Calu3 (cell line): ENCODE results near the gene RNF212. TPM values are rescaled to one million over a fixed set of nuclear protein-coding genes. Genes with fewer than 3 reads are reported as not detected.

Experiments used
- BruUV-seq: library from RNA; stranded (reverse); fragments of 400-500 nt; replicated peaks from 2 replicates; lab custom pipeline; 2021; lab: Mats Ljungman, UMichigan
- CTCF ChIA-PET: fragments of 300-600 bp; sonication (Branson Sonifier 250); formaldehyde crosslinking; loops from one replicate; lab custom pipeline; 2022; ENCODE audit warnings: antibody characterized with exemption; lab: Charles Lee
- DNase-seq: peaks from one replicate; pipeline ENCODE4 v3.0.0; 2022
- H3K27ac Mint-ChIP-seq: one replicate; pipeline ENCODE4 v1.8.0; 2022; ENCODE audit warnings: mixed read lengths; ENCODE audit not compliant: unreplicated experiment
- H3K27me3 Mint-ChIP-seq: one replicate; pipeline ENCODE4 v1.8.0; 2022; ENCODE audit warnings: mixed read lengths; ENCODE audit not compliant: unreplicated experiment
- H3K36me3 Mint-ChIP-seq: one replicate; pipeline ENCODE4 v1.8.0; 2022; ENCODE audit warnings: mild to moderate bottlenecking, moderate library complexity, mixed read lengths; ENCODE audit not compliant: insufficient read depth, unreplicated experiment
- H3K4me1 Mint-ChIP-seq: one replicate; pipeline ENCODE4 v1.8.0; 2022; ENCODE audit warnings: mild to moderate bottlenecking, low read depth, mixed read lengths; ENCODE audit not compliant: unreplicated experiment
- H3K4me3 Mint-ChIP-seq: one replicate; pipeline ENCODE4 v1.8.0; 2022; ENCODE audit warnings: mild to moderate bottlenecking, low read depth, moderate library complexity, mixed read lengths; ENCODE audit not compliant: unreplicated experiment
- H3K9me3 Mint-ChIP-seq: one replicate; pipeline ENCODE4 v1.8.0; 2022; ENCODE audit warnings: low read depth, mixed read lengths; ENCODE audit not compliant: unreplicated experiment
- intact Hi-C: fragments of 100-400 bp; cut with micrococcal nuclease; formaldehyde crosslinking; loops from one replicate; pipeline ENCODE4 v1.10.0; 2022; ENCODE audit not compliant: unreplicated experiment
- total RNA-seq: library from RNA; stranded (reverse); gene quantifications from 2 replicates; pipeline ENCODE4 v1.2.3, GENCODE V29; 2022
- TF ChIP-seq, protein P1 (sequence below): fragments of 200-600 bp; IDR thresholded peaks from one replicate; pipeline ENCODE4 v1.8.0; 2022; ENCODE audit warnings: antibody characterized with exemption; ENCODE audit not compliant: unreplicated experiment

The RNF212 gene
- total RNA-seq, 1 experiment from 2014 or later = not detected

DNA sequence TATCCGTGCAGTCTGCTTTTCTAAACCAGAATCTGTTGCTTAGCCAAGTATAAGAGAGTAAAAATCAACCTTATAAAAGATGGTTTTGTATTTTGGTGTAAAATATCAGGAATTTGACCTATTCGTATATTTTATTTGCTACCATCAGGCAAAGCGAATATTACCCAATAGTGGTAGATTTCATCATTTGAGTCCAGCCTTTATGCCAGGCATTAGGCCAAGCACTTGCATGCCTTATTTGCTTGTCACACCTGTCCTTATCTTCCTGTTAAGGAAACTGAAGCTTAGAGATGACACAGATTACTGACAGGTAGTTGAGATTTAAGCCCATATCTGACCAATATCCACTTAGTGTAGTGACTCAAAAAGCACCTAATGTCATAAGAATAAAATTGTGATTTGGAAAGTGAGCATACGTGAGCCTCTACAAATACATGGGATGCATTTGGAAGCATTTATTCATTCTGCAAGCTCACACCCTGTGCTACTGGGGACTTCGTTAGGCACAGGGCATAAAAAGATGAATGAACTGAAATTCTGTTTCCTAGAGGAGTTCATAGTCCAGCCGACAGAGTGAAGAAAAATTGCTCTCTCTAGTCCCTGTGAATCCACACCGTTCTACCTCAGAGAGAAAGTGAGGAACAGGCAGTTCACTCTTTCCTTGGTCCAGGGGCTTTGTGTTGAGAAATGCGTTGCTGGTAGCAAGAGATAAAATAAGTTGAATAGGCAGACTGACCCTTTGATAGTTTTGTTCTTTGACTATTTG, 2.3 kb upstream of the RNF212 start:
- no peak for DNase-seq
- Mint-ChIP-seq H3K9me3 (no peaks in the 10 kb centered on the region), H3K4me1 (peaks cover 8% of the 10 kb centered on the region), H3K27me3 (no peaks in the 10 kb centered on the region), H3K27ac (no peak overlapping the region), H3K36me3 (no peaks in the 10 kb centered on the region), H3K4me3 (no peak overlapping the region)
- TF ChIP-seq, protein P1, sequence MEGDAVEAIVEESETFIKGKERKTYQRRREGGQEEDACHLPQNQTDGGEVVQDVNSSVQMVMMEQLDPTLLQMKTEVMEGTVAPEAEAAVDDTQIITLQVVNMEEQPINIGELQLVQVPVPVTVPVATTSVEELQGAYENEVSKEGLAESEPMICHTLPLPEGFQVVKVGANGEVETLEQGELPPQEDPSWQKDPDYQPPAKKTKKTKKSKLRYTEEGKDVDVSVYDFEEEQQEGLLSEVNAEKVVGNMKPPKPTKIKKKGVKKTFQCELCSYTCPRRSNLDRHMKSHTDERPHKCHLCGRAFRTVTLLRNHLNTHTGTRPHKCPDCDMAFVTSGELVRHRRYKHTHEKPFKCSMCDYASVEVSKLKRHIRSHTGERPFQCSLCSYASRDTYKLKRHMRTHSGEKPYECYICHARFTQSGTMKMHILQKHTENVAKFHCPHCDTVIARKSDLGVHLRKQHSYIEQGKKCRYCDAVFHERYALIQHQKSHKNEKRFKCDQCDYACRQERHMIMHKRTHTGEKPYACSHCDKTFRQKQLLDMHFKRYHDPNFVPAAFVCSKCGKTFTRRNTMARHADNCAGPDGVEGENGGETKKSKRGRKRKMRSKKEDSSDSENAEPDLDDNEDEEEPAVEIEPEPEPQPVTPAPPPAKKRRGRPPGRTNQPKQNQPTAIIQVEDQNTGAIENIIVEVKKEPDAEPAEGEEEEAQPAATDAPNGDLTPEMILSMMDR = no peak
- intact Hi-C loops = no loop called here
- CTCF ChIA-PET = interaction anchor here (0.9 kb wide), 1 partner anchor 152 kb away, joined by 3 read pairs; no protein-coding TSS in a partner anchor
- no TSS peak for BruUV-seq

DNA sequence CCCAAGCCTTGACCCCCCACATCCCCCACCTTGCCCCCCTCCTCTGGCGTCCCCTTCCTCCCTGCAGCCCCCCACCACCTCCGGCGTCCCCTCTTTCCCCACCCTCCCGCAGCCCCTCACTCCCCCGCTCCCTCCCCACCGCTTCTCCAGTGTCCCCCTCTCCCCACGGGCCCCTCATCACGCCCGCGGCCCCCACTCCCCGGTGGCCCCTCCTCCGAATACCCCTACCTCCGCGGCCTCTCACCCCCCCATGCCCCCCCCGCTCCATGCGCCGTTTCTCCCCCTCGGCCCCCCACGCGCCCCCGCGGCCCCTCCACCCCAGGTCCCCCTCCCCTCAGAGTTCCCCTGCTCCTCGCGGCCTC, 562 bp downstream of the RNF212 start:
- no peak overlapping the region for H3K4me3 Mint-ChIP-seq
- no peaks in the 10 kb centered on the region for H3K9me3 Mint-ChIP-seq
- no peak for DNase-seq
- BruUV-seq = no TSS peak
- H3K27me3 Mint-ChIP-seq = no peaks in the 10 kb centered on the region
- TF ChIP-seq, protein P1 = no peak
- CTCF ChIA-PET = no interaction called here
- intact Hi-C loops = no loop called here
- no peak overlapping the region for H3K27ac Mint-ChIP-seq
- peaks cover 4% of the 10 kb centered on the region for H3K36me3 Mint-ChIP-seq
- peaks cover 22% of the 10 kb centered on the region for H3K4me1 Mint-ChIP-seq

DNA sequence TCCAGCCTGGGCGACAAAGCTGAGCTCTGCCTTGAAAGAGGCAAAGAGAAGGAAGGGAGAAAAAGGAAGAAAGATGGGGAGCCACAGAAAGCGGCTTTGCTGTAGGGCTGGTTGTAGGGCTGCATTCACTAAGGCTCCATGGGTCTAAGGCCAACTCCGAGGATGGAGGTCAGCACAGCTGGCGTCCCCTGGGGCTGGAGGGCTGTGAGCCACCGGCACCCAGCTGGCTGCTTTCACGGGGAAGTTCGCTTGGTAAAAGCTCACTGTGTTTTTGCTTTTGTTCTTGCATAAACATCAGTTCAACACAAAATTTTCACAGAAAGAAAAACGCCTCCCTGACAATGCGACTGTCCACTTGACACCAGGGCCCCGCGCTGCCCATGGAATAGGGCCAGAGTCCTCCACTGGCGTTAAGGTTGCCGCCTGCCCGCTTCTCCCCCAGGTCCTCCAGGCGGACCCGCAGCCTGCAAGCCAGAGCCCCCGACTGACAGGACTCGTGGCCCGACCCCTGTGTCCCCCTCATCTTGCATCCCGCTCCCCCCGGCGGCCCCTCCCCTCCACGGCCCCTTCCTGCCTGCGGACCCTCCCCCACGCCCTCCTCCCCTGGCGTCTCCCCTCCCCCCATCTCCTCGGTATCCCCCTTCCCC, 1.1 kb downstream of the RNF212 start:
- Mint-ChIP-seq H3K4me3 (no peak overlapping the region), H3K9me3 (no peaks in the 10 kb centered on the region), H3K27me3 (no peaks in the 10 kb centered on the region), H3K4me1 (peaks cover 22% of the 10 kb centered on the region), H3K36me3 (peaks cover 4% of the 10 kb centered on the region), H3K27ac (no peak overlapping the region)
- DNase-seq = no peak
- BruUV-seq = no TSS peak
- CTCF ChIA-PET = no interaction called here
- TF ChIP-seq, protein P1 = no peak
- intact Hi-C loops = no loop called here

DNA sequence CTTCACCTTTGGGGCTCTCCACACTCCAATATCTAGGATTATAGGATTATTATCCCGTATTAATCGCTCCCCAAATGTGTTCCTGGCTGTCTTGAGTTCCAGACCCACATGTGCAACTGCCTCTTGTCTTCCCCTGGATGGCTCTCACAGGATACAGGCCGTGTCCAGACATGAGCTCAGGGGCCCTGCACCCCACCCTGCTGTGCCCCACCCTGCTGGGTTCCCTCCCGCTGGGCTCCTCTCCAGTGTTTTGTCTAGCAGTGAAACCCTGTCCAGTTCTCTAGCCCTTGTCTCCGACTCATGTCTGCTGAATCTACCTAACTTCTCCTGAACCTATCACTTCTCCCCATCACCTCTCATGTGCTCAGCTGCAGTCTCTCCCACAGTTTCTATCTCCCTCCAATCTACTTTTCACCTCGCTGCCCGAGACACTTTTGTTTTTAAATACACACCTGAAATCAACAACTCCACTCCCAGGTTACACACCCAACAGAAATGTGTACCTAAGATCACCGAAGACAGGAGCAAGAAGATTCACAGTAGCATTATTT, 2.0 kb downstream of the RNF212 start:
- DNase-seq = no peak
- TF ChIP-seq, protein P1 = no peak
- no peaks in the 10 kb centered on the region for H3K27me3 Mint-ChIP-seq
- peaks cover 22% of the 10 kb centered on the region for H3K4me1 Mint-ChIP-seq
- BruUV-seq = no TSS peak
- CTCF ChIA-PET = no interaction called here
- H3K36me3 Mint-ChIP-seq = peaks cover 4% of the 10 kb centered on the region
- intact Hi-C loops = no loop called here
- H3K27ac Mint-ChIP-seq = no peak overlapping the region
- no peak overlapping the region for H3K4me3 Mint-ChIP-seq
- H3K9me3 Mint-ChIP-seq = no peaks in the 10 kb centered on the region
